ENCODE data around the gene SRRM5.

The SRRM5 gene

GRCh38 chr19:43638995-43639518, 27.2 kb downstream of the SRRM5 start:
- H3K9ac ChIP-seq (ENCODE audit: low read length), result no peak overlapping the region
- H3K4me1 ChIP-seq (ENCODE audit: low read length), result no peaks in the 10 kb centered on the region
- H3K36me3 ChIP-seq (replicated peaks; ENCODE audit: insufficient read depth, low read length), result no peaks in the 10 kb centered on the region
- no peaks in the 10 kb centered on the region for H4K20me1 ChIP-seq (ENCODE audit: insufficient read depth, low read length)
- no peaks in the 10 kb centered on the region for H3K9me2 ChIP-seq (replicated peaks; ENCODE audit: insufficient read depth, low read length)
- no peaks in the 10 kb centered on the region for H3F3A ChIP-seq (ENCODE audit: insufficient read depth, low read length)
- no peak overlapping the region for H3K4me3 ChIP-seq (ENCODE audit: low read length)
- TF ChIP-seq EZH2phosphoT487 (IDR thresholded peaks at IDR 0.05; ENCODE audit: low read length) (no peak), EZH2 (optimal IDR thresholded peaks at IDR 0.05; ENCODE audit: low read depth, low read length) (no peak), CTCF (IDR thresholded peaks at IDR 0.05; ENCODE audit: low read length) (no peak)
- H3K9me3 ChIP-seq (replicated peaks; ENCODE audit: insufficient read depth, low read length), result no peaks in the 10 kb centered on the region
- H3K27ac ChIP-seq (ENCODE audit: low read length), result no peak overlapping the region
- H3K27me3 ChIP-seq (replicated peaks; ENCODE audit: insufficient read depth, low read length), result peaks cover 49% of the 10 kb centered on the region
- no peaks in the 10 kb centered on the region for H3K79me2 ChIP-seq (ENCODE audit: low read length)
- H2AFZ ChIP-seq (ENCODE audit: low read length), result no peak overlapping the region
- DNase-seq, result no peak
- no peak overlapping the region for H3K4me2 ChIP-seq (ENCODE audit: low read depth, low read length)

- DNase-seq, result no peak
- H3K79me2 ChIP-seq (ENCODE audit: low read length), result no peaks in the 10 kb centered on the region
- H3K9me3 ChIP-seq (replicated peaks; ENCODE audit: insufficient read depth, low read length), result no peaks in the 10 kb centered on the region
- H4K20me1 ChIP-seq (ENCODE audit: insufficient read depth, low read length), result no peaks in the 10 kb centered on the region
- H3K4me3 ChIP-seq (ENCODE audit: low read length), result peak within 1 kb of the TSS; percentile 39; the same call in 1 of the 2 replicates
- no peaks in the 10 kb centered on the region for H3K4me1 ChIP-seq (ENCODE audit: low read length)
- H3K27ac ChIP-seq (ENCODE audit: low read length), result no peak within 1 kb of the TSS
- no peak within 1 kb of the TSS for H3K9ac ChIP-seq (ENCODE audit: low read length)
- peaks cover 44% of the 10 kb centered on the region for H3K27me3 ChIP-seq (replicated peaks; ENCODE audit: insufficient read depth, low read length)
- no peaks in the 10 kb centered on the region for H3F3A ChIP-seq (ENCODE audit: insufficient read depth, low read length)
- H3K9me2 ChIP-seq (replicated peaks; ENCODE audit: insufficient read depth, low read length), result no peaks in the 10 kb centered on the region
- TF ChIP-seq EZH2 (optimal IDR thresholded peaks at IDR 0.05; ENCODE audit: low read depth, low read length) (no peak), CTCF (IDR thresholded peaks at IDR 0.05; ENCODE audit: low read length) (no peak), EZH2phosphoT487 (IDR thresholded peaks at IDR 0.05; ENCODE audit: low read length) (no peak)
- H3K4me2 ChIP-seq (ENCODE audit: low read depth, low read length), result peak within 1 kb of the TSS; percentile 45
- peak within 1 kb of the TSS; percentile 69 for H2AFZ ChIP-seq (ENCODE audit: low read length)
- H3K36me3 ChIP-seq (replicated peaks; ENCODE audit: insufficient read depth, low read length), result no peaks in the 10 kb centered on the region
Observed at GRCh38 chr19:43639519-43640423, 27.9 kb downstream of the SRRM5 start, which contains the start of gene CADM4. TSS of gene CADM4 (minus strand) at chr19:43639850. CDS start at chr19:43639790, 60 bp downstream.

GRCh38 chr19:43640424-43640757, 28.5 kb downstream of the SRRM5 start:
- DNase-seq, result no peak
- Histone ChIP-seq H3K36me3 (replicated peaks; ENCODE audit: insufficient read depth, low read length) (no peaks in the 10 kb centered on the region), H3K9me2 (replicated peaks; ENCODE audit: insufficient read depth, low read length) (no peaks in the 10 kb centered on the region), H3K4me2 (ENCODE audit: low read depth, low read length) (peak overlapping the region; percentile 45; the same call in 1 of the 2 replicates), H3K79me2 (ENCODE audit: low read length) (no peaks in the 10 kb centered on the region), H3K4me1 (ENCODE audit: low read length) (no peaks in the 10 kb centered on the region), H3F3A (ENCODE audit: insufficient read depth, low read length) (no peaks in the 10 kb centered on the region), H2AFZ (ENCODE audit: low read length) (no peak overlapping the region), H3K9ac (ENCODE audit: low read length) (no peak overlapping the region), H3K9me3 (replicated peaks; ENCODE audit: insufficient read depth, low read length) (no peaks in the 10 kb centered on the region), H3K4me3 (ENCODE audit: low read length) (no peak overlapping the region), H3K27ac (ENCODE audit: low read length) (no peak overlapping the region), H4K20me1 (ENCODE audit: insufficient read depth, low read length) (no peaks in the 10 kb centered on the region), H3K27me3 (replicated peaks; ENCODE audit: insufficient read depth, low read length) (peaks cover 38% of the 10 kb centered on the region)
- TF ChIP-seq EZH2 (optimal IDR thresholded peaks at IDR 0.05; ENCODE audit: low read depth, low read length) (no peak), EZH2phosphoT487 (IDR thresholded peaks at IDR 0.05; ENCODE audit: low read length) (no peak), CTCF (IDR thresholded peaks at IDR 0.05; ENCODE audit: low read length) (no peak)

Data from MM.1S (cell line).